GM20431 (cell line): ENCODE results near the gene RPTOR.

Experiments
- in situ Hi-C: fragments of 300-500 bp; cut with MseI, MboI; formaldehyde crosslinking; loops from one replicate; pipeline ENCODE4 v1.15.0; 2020; ENCODE audit warnings: low sequenced_read_pairs; ENCODE audit not compliant: unreplicated experiment

The RPTOR gene

DNA sequence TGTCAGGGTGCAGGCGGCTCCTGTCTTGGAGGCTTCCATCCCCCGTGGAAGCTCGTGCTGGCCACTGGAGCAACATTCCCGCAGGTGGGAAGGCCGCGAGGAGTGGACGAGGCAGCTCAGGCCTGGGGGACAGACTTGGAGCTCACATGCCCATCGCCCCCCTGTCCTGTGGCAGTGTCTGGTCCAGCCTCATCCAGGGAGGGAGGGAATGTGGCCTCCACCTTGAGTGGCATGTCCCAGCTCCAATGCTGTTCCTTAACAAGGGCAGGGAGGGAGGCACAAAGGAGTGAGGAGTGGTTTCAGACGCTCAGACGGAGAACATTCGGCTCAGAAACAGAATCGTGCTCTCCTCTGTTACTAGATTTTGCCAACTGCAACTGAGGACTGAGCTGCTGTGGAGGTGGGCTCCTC is 287.6 kb downstream of the RPTOR start:
- in situ Hi-C loops: no loop called here

GRCh38 chr17:80832888-80833583 is 288.4 kb downstream of the RPTOR start:
- in situ Hi-C loops: no loop called here

DNA sequence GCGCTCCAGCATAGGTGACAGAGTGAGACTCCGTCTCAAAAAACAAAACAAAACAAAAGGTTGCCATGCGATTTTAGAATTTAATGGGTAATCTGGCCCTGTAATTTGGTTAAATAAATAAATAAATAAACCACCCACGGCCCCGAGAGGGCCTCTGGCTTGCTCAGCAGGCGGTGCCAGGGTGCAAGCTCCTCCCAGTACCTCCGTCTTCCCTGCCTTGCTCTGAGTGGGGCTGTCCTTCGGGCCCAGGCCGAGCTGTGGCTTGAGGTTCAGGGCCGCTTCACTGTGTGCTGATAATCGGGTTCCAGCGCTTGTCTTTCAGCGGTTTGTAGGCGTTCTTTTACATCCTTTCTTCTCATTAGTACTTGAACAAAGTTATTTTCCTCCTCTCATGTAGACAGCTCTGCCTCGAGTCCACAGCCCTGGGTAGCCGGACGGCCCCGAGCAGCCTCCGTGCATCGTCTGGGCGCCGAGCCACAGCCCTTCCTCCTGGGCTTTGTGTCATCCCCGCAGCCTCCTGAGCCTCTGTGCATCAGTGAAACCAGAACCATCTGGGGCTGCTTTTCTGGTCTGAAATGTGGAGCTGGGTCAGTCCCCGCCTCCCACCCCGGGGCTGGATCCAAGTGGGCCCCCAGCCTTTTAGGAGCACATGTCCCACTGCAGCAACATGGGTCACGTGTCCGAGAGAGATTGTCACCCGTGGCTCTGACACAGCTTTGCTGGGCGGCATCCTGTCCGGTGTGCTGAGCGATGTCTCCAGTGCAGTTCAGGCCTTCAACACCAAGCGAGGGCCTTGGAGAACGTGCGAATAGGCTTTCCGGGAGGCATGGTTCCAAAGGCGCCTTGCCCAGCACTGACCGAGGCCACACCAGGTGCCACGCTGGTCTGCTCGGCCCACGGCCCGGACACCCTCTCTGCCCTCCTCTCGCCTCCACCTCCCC is 289.6 kb downstream of the RPTOR start:
- in situ Hi-C loops: no loop called here

DNA sequence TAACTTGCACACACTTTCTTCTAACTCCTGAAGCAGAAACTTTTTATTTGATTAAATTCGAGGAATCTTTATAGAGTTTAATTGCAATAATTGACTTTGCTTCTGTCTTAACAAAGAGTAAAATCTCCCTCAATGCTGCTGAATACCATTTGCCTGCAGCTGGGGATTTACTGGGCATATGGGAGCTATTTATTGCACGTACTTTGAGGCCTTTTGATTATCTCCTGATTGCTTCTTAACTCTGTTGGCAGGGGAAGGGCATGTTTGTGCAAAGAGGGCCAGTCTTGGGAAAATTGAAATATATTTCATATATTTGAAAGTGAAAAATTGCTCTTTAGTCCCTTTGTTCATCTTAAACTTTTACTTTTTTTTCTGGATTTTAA is 290.2 kb downstream of the RPTOR start:
- in situ Hi-C loops: no loop called here

- in situ Hi-C loops: no loop called here
Observed at GRCh38 chr17:80835816-80836657, 291.4 kb downstream of the RPTOR start.

DNA sequence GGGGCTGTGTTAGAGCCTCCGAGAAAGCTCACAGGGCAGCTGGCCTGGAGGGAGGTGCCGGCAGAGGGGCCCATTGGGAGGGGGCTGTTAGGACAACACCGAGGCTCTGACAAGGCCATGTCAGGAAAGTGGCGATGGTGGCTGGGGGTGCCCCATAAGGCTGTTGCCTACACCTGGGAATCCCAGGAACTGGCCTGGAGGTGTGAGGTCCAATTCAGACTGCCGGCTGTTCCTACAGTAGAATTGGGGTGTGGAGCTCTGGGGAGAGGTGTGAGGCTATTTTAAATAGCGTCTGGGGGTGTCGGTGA is 292.0 kb downstream of the RPTOR start:
- in situ Hi-C loops: no loop called here

GRCh38 chr17:80836971-80837481 is 292.4 kb downstream of the RPTOR start:
- in situ Hi-C loops: no loop called here

DNA sequence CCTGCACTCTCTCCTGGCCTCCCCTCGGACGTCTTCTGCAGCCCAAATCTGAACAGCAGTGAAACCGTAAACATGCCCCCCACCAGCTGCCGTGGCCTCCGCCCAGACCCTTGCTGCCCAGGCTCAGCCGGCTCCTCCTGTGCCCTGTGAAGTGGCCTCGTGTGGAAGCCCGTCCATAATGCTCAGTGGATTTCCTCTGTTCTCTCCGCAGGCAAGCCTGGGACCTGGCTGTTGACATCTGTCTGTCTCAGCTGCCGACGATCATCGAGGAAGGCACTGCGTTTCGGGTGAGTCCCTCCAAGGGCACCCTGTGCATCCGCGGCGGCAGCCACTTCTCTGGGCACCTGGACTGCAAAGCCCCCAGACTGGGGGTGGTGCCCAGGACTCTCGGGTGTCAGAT is 293.1 kb downstream of the RPTOR start:
- in situ Hi-C loops: no loop called here

GRCh38 chr17:80838311-80839025 is 293.8 kb downstream of the RPTOR start:
- in situ Hi-C loops: no loop called here

- in situ Hi-C loops: no loop called here
Observed at GRCh38 chr17:80839026-80839345, 294.3 kb downstream of the RPTOR start.

DNA sequence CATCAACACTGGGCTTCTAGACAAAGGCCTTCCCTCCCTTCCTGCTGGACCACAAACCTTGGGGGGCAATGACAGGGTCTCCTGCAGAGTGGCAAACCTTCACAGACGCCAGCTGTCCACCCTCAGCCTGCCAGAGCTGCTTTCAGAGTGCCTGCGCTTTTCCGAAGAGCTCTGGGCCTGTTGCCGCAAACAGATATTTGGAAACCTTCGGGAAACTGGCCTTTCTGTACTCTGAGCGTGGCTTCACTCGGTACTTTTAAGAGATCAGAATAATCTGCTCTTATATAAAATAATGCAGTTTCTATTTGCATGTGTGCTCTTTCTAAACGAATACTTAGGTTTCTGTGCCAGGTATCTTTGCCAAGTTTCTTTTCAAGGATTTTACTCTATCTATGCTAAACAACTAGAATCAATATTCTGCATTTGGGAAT is 294.9 kb downstream of the RPTOR start:
- in situ Hi-C loops: no loop called here

- in situ Hi-C loops: no loop called here
Observed at GRCh38 chr17:80839970-80840369, 295.3 kb downstream of the RPTOR start.

DNA sequence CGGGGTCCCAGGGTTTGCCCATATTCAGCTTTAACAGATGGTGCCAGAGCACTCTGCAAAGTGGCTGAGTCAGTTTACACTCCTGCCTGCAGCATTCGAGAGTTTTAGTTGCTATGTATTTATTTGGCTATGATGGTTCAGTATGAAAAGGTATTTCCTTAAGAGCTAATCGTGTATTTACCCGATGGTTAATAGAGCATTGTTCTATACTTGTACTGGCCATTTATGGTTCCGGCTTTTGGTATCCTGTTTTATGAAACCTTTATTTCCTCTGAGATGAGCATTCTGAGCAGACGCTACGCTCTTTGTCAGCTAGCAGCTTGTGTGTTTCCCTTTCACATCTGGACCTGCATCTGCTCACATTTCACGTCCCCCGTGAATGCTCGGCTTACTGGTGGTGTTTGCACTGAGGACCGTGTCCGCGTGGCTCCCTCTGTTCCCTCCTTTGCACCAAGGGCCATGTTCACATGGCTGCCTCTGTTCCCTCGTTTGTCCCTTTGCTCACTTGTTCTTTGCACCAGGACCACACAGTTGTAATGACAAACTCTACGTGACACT is 297.9 kb downstream of the RPTOR start:
- in situ Hi-C loops: no loop called here

GRCh38 chr17:80843741-80844156 is 299.1 kb downstream of the RPTOR start:
- in situ Hi-C loops: no loop called here

- in situ Hi-C loops: no loop called here
Observed at GRCh38 chr17:80844418-80844990, 299.9 kb downstream of the RPTOR start.

DNA sequence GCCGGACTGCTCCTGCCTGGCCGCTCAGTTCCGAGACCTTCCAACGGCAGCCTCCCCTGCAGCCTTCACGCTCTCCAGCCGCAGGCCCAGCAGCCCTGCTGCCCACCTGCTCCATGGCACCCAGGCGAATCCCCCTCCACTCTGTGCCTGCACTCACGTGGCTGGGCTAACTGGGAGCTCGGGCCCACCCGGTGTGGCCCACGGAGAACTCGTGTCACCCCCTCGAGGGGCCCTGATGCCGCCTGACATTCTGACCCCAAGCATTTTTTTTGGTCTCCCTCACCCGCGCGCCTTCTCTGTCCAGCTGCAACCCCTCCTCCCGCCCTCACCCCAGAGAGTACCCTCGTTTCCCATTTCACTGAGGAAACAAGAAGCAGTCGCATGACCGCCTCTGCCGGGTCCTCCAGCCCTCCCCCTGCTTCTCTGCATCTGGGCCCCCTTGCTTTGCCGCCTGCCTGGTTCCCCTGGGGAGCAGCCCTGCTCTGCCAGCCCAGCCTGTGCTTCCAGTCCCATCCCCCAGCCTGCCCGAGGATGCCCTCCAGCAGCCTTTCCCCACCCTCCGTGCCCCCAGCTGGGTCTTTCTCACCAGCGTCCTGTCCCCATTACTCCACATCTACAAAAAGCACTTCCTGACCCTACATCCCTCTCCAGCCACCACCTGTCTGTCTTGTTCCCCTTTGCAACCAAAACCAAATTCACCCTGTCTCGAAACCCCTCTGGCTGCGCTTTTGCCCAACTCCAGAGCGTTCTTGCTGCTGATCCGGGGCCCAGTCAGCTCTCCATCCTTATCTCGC is 300.6 kb downstream of the RPTOR start:
- in situ Hi-C loops: no loop called here

DNA sequence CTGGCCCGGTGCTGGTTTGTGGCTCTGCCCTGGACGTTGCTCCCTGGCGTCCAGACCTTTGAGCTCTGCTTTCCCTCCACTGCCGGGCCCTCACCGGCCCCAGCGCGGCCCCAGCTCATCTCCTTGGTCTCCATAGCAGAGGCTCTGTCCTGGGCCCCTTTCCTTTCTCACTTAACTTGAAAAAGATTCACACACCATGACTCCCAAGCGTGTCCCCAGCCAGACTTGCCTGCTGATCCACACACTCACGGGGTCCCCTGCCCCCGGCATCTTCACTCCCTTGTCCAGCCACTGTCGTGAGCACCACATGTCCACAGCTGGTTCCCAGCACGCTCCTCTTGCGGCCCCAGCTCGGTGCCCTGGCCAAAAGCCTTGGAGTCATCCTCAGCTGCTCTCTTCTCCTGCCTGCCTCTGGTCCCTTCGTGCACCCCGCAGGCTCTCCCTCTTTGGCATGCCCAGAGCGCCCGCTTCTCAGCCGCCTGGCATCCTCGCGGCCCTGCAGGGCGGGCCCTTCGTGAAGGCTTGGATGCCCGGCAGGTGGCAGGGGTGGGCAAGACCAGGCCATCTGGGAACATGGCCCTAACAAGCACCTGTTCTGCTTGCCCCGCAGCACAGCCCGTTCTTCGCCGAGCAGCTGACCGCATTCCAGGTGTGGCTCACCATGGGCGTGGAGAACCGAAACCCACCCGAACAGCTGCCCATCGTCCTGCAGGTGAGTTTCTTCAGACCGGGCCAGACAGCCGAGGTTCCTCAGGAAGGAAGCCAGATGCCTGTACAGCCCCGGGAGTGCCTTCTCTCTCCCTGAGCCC is 301.4 kb downstream of the RPTOR start:
- in situ Hi-C loops: no loop called here

GRCh38 chr17:80846932-80847331 is 302.3 kb downstream of the RPTOR start:
- in situ Hi-C loops: no loop called here
